HS-27A (cell line): ENCODE results near the gene MED13L.
"Not testable (repeated sequence)": the region's sequence is repeated elsewhere in the genome, so short reads cannot be mapped to it uniquely, and the experiment has no call there.

Source experiments
- DNase-seq: peaks from one replicate; pipeline ENCODE4 v3.0.0-alpha.2; 2012; ENCODE audit warnings: low read depth, missing footprints

Gene MED13L

GRCh38 chr12:116246490-116247179 is 30.9 kb downstream of the MED13L start:
- no peak for DNase-seq

- no peak for DNase-seq
Measured at GRCh38 chr12:116245189-116245588, 32.3 kb downstream of the MED13L start.

- no peak for DNase-seq
Measured at GRCh38 chr12:116244474-116245090, 32.9 kb downstream of the MED13L start.

- no peak for DNase-seq
Measured at GRCh38 chr12:116244001-116244400, 33.5 kb downstream of the MED13L start.

- no peak for DNase-seq
Measured at GRCh38 chr12:116242740-116243139, 34.8 kb downstream of the MED13L start.

- no peak for DNase-seq
Measured at GRCh38 chr12:116241157-116241759, 36.2 kb downstream of the MED13L start.

GRCh38 chr12:116238570-116239119 is 38.8 kb downstream of the MED13L start:
- DNase-seq = not testable (repeated sequence)

- no peak for DNase-seq
Measured at GRCh38 chr12:116238149-116238548, 39.3 kb downstream of the MED13L start.

- no peak for DNase-seq
Measured at GRCh38 chr12:116236976-116237375, 40.5 kb downstream of the MED13L start.

- DNase-seq = peak; percentile 11
Measured at GRCh38 chr12:116236148-116236731, 41.3 kb downstream of the MED13L start.

- DNase-seq = not testable (repeated sequence)
Measured at GRCh38 chr12:116234148-116234547, 43.3 kb downstream of the MED13L start.

- DNase-seq = no peak
Measured at GRCh38 chr12:116233669-116234068, 43.8 kb downstream of the MED13L start.

GRCh38 chr12:116227811-116228210 is 49.7 kb downstream of the MED13L start:
- DNase-seq = no peak

- DNase-seq = no peak
Measured at GRCh38 chr12:116226026-116226425, 51.5 kb downstream of the MED13L start.

GRCh38 chr12:116222358-116222757 is 55.1 kb downstream of the MED13L start:
- peak; percentile 50 for DNase-seq

- no peak for DNase-seq
Measured at GRCh38 chr12:116220756-116221155, 56.7 kb downstream of the MED13L start.

GRCh38 chr12:116217045-116217735 is 60.3 kb downstream of the MED13L start:
- no peak for DNase-seq

- DNase-seq = no peak
Measured at GRCh38 chr12:116216022-116216756, 61.3 kb downstream of the MED13L start.

- DNase-seq = no peak
Measured at GRCh38 chr12:116215023-116215422, 62.5 kb downstream of the MED13L start.

- no peak for DNase-seq
Measured at GRCh38 chr12:116213885-116214527, 63.5 kb downstream of the MED13L start.

- DNase-seq = no peak
Measured at GRCh38 chr12:116213014-116213413, 64.5 kb downstream of the MED13L start.
